ENCODE data around the gene TMX3.

TMX3 gene

GRCh38 chr18:68707646-68708045, 7.3 kb downstream of the TMX3 start:
- DNase-seq (ENCODE audit: low spot score): no peak

GRCh38 chr18:68705119-68705518, 9.8 kb downstream of the TMX3 start:
- DNase-seq (ENCODE audit: low spot score): no peak

DNA sequence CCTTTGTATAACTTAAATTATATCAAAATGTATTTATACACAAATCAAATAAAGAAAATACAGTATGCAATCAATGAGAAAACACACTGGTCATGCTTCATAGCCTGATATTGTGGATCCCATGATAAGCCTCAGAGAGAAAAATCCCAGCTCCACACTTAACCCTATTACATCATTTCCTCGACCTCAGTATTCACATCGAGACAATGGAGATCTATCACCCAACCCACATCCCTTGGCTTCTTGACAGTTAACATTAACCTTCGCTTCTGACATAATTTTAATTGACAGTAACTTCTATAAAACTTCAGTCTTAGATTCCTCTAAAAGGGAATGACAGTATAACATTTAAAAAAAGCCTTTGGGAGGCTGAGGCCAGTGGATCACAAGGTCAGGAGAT, 11.6 kb downstream of the TMX3 start:
- no peak for DNase-seq (ENCODE audit: low spot score)

DNA sequence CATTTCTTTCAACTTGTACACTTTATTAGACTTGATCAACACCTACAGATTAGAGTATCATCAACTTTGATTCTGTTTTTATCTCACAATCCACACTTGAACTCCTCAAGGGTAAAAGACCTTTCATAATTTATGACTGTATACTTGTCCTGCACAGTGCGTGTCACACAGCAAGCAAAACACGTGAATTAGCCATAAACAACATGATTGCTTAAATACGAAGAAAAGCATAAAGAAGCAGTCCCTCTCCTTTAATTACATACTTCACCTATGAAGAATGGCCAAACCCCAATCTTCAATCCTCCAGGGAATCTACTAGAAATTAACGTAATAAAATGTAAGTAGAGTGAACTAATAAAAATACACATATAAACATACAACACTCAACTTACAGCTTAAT, 13.6 kb downstream of the TMX3 start:
- no peak for DNase-seq (ENCODE audit: low spot score)

- no peak for DNase-seq (ENCODE audit: low spot score)
Observed at GRCh38 chr18:68699043-68699442, 15.9 kb downstream of the TMX3 start.

DNA sequence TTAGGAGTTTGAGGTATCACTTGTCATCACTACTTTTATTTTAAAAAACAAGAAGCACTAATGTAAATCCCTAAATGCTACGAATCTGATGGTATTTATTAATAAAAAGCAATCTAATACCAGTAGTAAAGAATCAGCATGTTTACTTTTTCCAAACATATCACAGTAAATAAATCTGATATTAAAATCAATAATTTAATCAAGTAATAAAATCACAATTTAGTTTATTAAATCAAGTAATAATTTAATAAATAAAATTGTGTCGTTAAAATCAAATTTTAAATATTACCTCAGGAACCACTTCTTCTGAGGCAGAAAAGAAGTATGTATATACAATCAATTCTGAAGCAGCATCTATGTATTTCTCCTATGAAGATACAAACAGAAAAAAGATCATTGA, 18.0 kb downstream of the TMX3 start:
- DNase-seq (ENCODE audit: low spot score): no peak

DNA sequence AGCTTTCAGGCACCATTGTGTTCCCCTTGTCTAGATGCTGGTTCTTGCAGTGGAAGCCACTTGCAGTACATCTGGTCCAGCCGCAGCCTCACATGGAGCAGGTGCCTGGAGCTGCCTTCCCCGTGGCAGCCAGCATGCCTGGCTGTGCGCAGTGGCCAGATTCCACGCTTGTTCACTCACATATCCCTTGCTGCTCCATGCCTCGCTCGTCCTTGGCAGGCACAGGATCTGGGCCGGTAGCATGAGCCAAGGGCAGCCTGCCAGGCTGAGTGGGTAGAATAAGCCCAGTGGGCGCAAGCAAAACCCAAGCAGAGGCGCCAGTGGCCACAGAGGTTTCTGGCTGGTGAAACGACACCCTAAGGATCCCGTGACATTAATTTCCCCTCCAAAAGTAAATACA, 20.6 kb downstream of the TMX3 start:
- no peak for DNase-seq (ENCODE audit: low spot score)

DNA sequence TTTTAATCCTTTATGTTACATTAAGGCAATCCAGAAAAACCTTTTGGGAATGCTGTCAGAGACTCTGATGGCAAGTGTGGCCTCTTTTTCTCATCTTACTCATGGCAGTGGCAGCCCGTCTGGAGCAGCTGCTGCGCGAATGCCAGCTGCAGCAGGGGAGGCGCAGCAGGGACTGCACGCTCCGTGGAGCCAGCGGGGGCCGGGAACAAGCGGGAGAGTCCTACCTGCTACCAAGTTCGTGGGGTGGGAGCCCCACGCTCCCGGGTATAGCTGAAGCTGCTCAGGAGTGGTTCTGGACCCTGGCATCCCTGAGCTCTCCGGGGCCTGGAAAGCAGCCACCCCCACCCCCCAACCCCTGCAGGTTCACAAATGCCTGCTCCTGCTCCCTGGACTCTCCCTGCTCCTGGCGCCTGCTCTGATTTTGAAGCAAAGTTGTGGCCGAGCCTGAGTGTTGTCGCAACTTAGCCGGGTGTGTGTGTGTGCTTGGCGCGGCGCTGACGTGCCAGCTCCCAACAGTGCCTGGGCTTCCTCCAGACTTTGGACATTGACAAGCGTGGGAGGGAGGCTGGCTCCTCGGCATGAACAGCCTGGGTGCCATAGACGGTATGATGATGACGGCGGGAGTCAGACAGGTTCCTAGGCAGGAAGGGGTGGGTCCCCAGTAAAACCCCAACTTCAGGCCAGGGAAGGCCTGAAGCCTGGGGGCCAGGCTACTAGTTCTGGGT, 21.7 kb downstream of the TMX3 start:
- DNase-seq (ENCODE audit: low spot score): no peak

DNA sequence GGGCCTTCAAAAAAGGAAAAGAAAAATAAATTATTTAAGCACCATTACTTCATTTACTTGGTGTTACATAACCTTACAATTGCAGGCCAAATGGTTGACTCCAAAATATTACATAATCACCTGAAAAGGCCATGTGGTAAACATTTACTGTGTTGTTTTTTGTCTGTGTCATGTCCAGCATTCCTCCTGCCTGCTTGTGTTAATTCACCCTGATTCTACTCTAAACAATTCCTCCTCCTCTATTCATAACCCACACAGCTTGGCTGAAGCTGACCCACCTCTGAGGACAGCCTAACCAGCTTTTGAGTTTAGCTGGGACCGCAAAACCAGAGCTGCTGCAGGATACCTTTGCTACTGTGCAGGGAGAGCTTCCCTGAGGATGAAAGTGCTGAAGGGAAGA, 35.4 kb downstream of the TMX3 start:
- DNase-seq (ENCODE audit: low spot score): no peak

- DNase-seq (ENCODE audit: low spot score): no peak
Observed at GRCh38 chr18:68676913-68677312, 38.0 kb downstream of the TMX3 start.

GRCh38 chr18:68667121-68667520, 47.8 kb downstream of the TMX3 start:
- no peak for DNase-seq (ENCODE audit: low spot score)

DNA sequence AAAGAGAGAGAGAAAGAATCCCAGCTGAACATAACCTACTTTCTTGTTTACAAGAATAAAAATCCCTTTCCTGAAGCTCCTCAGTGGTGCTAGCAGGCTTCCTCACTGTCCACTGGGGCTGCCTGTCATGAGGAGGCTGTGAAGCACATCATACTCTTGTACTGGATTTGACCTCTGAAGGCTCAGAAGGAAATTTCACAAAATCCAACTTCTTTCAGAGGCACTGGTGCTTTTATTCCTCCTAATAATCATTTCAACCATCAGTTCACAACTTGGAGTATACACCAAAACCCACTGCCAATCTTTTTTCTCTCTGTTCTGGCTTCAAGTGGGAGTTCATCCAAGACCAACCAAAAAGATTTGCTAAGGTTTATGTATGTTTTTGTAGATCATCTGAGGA, 48.5 kb downstream of the TMX3 start:
- no peak for DNase-seq (ENCODE audit: low spot score)

DNA sequence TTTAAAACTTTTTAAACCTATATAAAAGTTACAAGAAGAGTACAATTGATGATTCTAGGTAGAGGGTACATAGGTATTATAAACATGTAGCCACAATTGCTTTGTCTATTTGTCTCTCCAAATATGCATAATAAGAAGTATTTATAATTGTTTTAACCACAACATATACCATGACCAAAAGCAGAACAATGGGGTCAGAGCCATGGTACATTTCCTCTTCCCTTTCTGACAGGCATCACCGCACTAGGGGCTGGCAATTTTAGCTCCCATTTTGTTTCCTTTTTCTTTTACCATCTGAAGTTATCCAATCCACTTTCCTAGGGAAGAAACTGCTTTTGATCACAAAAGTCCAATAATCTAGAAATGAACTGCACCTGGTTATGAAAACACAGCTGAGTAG, 49.3 kb downstream of the TMX3 start:
- DNase-seq (ENCODE audit: low spot score): no peak

GRCh38 chr18:68662754-68663153, 52.2 kb downstream of the TMX3 start:
- no peak for DNase-seq (ENCODE audit: low spot score)

- DNase-seq (ENCODE audit: low spot score): peak; percentile 37
Observed at GRCh38 chr18:68660354-68661183, 54.3 kb downstream of the TMX3 start.

DNA sequence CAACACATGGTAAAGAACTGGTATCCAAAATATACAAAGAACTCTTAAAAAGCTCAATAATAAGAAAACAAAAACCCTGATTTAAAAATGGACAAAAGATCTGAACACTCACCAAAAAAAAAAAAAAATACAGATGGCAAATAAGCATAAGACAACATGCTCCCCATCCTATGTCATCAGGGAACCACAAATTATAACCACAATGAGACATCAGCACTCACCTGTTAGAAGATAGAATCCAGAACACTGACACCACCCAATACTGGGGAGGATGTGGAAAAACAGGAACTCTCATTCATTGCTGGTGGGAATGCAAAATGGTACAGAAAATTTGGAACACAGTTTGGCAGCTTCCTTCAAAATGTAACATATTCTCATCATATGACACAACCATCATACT, 66.7 kb downstream of the TMX3 start:
- no peak for DNase-seq (ENCODE audit: low spot score)

DNA sequence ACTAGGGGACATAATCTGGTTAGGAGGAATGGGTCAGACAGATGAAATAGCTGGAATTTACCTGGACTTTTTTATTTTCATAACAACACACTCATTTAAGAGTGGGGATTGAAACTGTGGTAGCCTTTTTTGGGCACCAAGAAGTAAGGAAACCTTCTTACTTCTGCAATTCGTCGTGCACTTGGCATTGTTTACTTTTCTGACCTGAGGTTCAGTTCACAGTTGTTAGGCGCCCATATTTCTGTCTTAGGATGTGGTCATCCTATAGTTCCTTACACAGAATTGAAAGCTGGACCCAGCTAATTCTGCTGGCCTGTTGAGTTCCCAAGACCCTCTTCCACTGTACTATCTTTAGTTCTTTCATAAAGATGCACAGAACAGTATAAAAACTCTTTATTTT, 72.9 kb downstream of the TMX3 start:
- no peak for DNase-seq (ENCODE audit: low spot score)

GRCh38 chr18:68640861-68641260, 74.0 kb downstream of the TMX3 start:
- DNase-seq (ENCODE audit: low spot score): no peak

DNA sequence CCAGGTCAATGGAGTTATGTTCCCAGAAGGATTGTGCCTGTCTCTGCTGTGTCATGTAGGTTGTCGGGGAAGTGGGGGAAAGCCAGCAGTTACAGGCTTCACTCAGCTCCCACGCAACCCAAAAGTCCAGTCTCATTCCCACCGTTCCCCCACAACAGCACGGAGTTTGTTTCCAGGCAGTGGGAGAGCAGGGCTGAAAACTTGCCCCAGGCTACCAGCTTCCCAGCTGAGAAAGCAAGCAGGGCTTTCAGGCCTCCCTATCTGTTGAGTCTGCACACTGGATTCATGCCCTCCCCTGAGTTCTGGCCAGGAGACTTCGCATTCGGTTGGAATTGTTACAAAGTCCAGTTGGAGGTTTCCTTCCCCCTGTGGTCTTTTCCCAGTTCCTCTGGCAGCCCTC, 76.3 kb downstream of the TMX3 start:
- no peak for DNase-seq (ENCODE audit: low spot score)

DNA sequence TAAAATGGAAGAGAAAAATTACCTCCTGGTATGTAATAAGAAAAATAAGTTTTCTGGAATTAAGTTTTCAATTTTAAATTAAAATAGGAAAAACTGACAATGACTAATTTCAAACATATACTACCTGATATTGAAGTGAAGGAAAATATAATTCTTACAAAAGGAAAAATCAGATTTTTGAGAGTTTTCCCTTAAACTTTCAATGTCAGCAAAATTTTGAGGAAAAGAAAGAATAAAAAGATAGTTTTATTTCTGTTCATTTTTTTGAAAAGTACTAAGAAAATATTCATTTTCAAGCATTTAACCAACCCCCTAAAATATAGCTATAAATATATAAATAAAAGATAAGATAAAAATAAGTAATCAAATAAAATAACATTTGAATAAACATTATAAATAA, 87.1 kb downstream of the TMX3 start:
- no peak for DNase-seq (ENCODE audit: low spot score)
